ENCODE data around the gene PMEPA1. TPM values are rescaled to one million over a fixed set of nuclear protein-coding genes. Genes with fewer than 3 reads are reported as not detected.
A peak's percentile ranks its signal among the peaks of the same experiment; 100 is the strongest.

The PMEPA1 gene
- total RNA-seq, 1 donor from 2014 or later, result 7.4 TPM

GRCh38 chr20:57736738-57737347, 27.0 kb upstream of the PMEPA1 start:
- peak; percentile 47 for DNase-seq (ENCODE audit: low read depth)

GRCh38 chr20:57735831-57736737, 26.3 kb upstream of the PMEPA1 start:
- DNase-seq (ENCODE audit: low read depth), result no peak

- no peak for DNase-seq (ENCODE audit: low read depth)
Measured at GRCh38 chr20:57734754-57735153, 24.9 kb upstream of the PMEPA1 start.

- DNase-seq (ENCODE audit: low read depth), result no peak
Measured at GRCh38 chr20:57732226-57732625, 22.4 kb upstream of the PMEPA1 start.

- DNase-seq (ENCODE audit: low read depth), result no peak
Measured at GRCh38 chr20:57728762-57729161, 18.9 kb upstream of the PMEPA1 start.

- no peak for DNase-seq (ENCODE audit: low read depth)
Measured at GRCh38 chr20:57727863-57728262, 18.0 kb upstream of the PMEPA1 start.

GRCh38 chr20:57725636-57726035, 15.8 kb upstream of the PMEPA1 start:
- no peak for DNase-seq (ENCODE audit: low read depth)

- DNase-seq (ENCODE audit: low read depth), result peak; percentile 86
Measured at GRCh38 chr20:57724610-57725405, 15.0 kb upstream of the PMEPA1 start.

GRCh38 chr20:57723816-57724215, 14.0 kb upstream of the PMEPA1 start:
- no peak for DNase-seq (ENCODE audit: low read depth)

GRCh38 chr20:57719951-57720350, 10.1 kb upstream of the PMEPA1 start:
- no peak for DNase-seq (ENCODE audit: low read depth)

- DNase-seq (ENCODE audit: low read depth), result peak; percentile 99
Measured at GRCh38 chr20:57718490-57719009, 8.7 kb upstream of the PMEPA1 start.

- peak; percentile 87 for DNase-seq (ENCODE audit: low read depth)
Measured at GRCh38 chr20:57717797-57718196, 8.0 kb upstream of the PMEPA1 start.

- DNase-seq (ENCODE audit: low read depth), result peak; percentile 83
Measured at GRCh38 chr20:57716901-57717300, 7.1 kb upstream of the PMEPA1 start.

- DNase-seq (ENCODE audit: low read depth), result peak; percentile 65
Measured at GRCh38 chr20:57716202-57716601, 6.4 kb upstream of the PMEPA1 start.

- DNase-seq (ENCODE audit: low read depth), result no peak
Measured at GRCh38 chr20:57715268-57715904, 5.6 kb upstream of the PMEPA1 start.

- DNase-seq (ENCODE audit: low read depth), result peak; percentile 85
Measured at GRCh38 chr20:57714409-57715267, 4.8 kb upstream of the PMEPA1 start.

GRCh38 chr20:57713951-57714350, 4.1 kb upstream of the PMEPA1 start:
- peak; percentile 63 for DNase-seq (ENCODE audit: low read depth)

- no peak for DNase-seq (ENCODE audit: low read depth)
Measured at GRCh38 chr20:57713505-57713903, 3.7 kb upstream of the PMEPA1 start.

- no peak for DNase-seq (ENCODE audit: low read depth)
Measured at GRCh38 chr20:57712851-57713504, 3.2 kb upstream of the PMEPA1 start.

GRCh38 chr20:57712341-57712740, 2.5 kb upstream of the PMEPA1 start:
- no peak for DNase-seq (ENCODE audit: low read depth)

Measured in myocyte (in vitro differentiated cells).